Measurements from ENCODE around the gene GABRB1.

GABRB1 gene

GRCh38 chr4:47017081-47017480, 14.3 kb upstream of the GABRB1 start (continued):
- TF ChIP-seq KLF17 (tag by site-specific recombination; IDR thresholded peaks at IDR 0.05) (no peak), ZNF660 (tag by site-specific recombination; IDR thresholded peaks at IDR 0.05) (no peak), ZNF704 (tag by site-specific recombination; IDR thresholded peaks at IDR 0.05) (no peak), EGR2 (tag by site-specific recombination; IDR thresholded peaks at IDR 0.05; ENCODE audit: low read depth) (no peak), ZSCAN18 (tag by site-specific recombination; IDR thresholded peaks at IDR 0.05) (no peak), ZNF701 (tag by site-specific recombination; IDR thresholded peaks at IDR 0.05) (no peak), ZBTB20 (tag by site-specific recombination; IDR thresholded peaks at IDR 0.05) (no peak), ZNF596 (tag by site-specific recombination; IDR thresholded peaks at IDR 0.05) (no peak)

- POLR2A ChIA-PET, result no interaction called here
Measured at GRCh38 chr4:47017494-47017893, 13.9 kb upstream of the GABRB1 start.

More at GRCh38 chr4:47017494-47017893, 13.9 kb upstream of the GABRB1 start:
- TF ChIP-seq ZNF639 (tag by site-specific recombination; IDR thresholded peaks at IDR 0.05), result no peak
- TF ChIP-seq ZNF157 (tag by site-specific recombination; IDR thresholded peaks at IDR 0.05), result no peak
- TF ChIP-seq ZNF558 (tag by site-specific recombination; IDR thresholded peaks at IDR 0.05), result no peak
- no peak for TF ChIP-seq ZNF350 (tag by site-specific recombination; IDR thresholded peaks at IDR 0.05)
- no peak for TF ChIP-seq REPIN1 (tag by site-specific recombination; IDR thresholded peaks at IDR 0.05; ENCODE audit: low read depth)
- no peak for TF ChIP-seq ZNF18 (tag by site-specific recombination; IDR thresholded peaks at IDR 0.05)
- TF ChIP-seq ZNF654 (tag by site-specific recombination; IDR thresholded peaks at IDR 0.05; ENCODE audit: low read depth), result no peak
- no peak for TF ChIP-seq ZNF341 (tag by site-specific recombination; IDR thresholded peaks at IDR 0.05; ENCODE audit: low read depth)
- TF ChIP-seq TRIM28 (IDR thresholded peaks at IDR 0.05; ENCODE audit: borderline replicate concordance, low read length), result no peak
- no peak for TF ChIP-seq ZNF555 (tag by site-specific recombination; conservative IDR thresholded peaks at IDR 0.05)
- no peak for TF ChIP-seq ZNF324 (tag by site-specific recombination; IDR thresholded peaks at IDR 0.05)
- TF ChIP-seq GLIS2 (tag by site-specific recombination; IDR thresholded peaks at IDR 0.05), result no peak
- Histone ChIP-seq H3K27ac (ENCODE audit: extremely low read depth, low read depth, low read length) (no peak overlapping the region), H3K4me3 (ENCODE audit: low read depth, low read length) (no peak overlapping the region), H3K4me1 (ENCODE audit: control insufficient read depth, insufficient read depth, low read length) (no peaks in the 10 kb centered on the region), H3K9me3 (ENCODE audit: control insufficient read depth, insufficient read depth, low read depth, low read length) (no peaks in the 10 kb centered on the region), H3K36me3 (ENCODE audit: control insufficient read depth in 2 of 2, insufficient read depth in 1 of 2, low read length in 2 of 2) (no peaks in the 10 kb centered on the region)
- CTCF ChIA-PET, result no interaction called here
